ENCODE measurements around the gene VWA3B.

- no peak for TF ChIP-seq CTCF (conservative IDR thresholded peaks at IDR 0.05; ENCODE audit: low read depth, low read length)
- no peak for TF ChIP-seq EZH2 (IDR thresholded peaks at IDR 0.05; ENCODE audit: borderline replicate concordance, low read depth, low read length, poor library complexity, severe bottlenecking)
These were observed 213.3 kb downstream of the VWA3B start for GRCh38 chr2:98300141-98300874.

Measured in A673 (cell line).